ENCODE data around the gene SPINK2. TPM values are rescaled to one million over a fixed set of nuclear protein-coding genes. Genes with fewer than 3 reads are reported as not detected.

The SPINK2 gene, protein sequence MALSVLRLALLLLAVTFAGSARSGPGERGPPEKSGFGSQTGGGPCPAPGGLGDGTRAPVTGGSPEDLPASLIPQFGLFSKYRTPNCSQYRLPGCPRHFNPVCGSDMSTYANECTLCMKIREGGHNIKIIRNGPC
- under 1 TPM in 1 of 3 donors, not detected in 2; 0.49 TPM for polyA plus RNA-seq (ENCODE audit: insufficient read length in 3 of 3)

DNA sequence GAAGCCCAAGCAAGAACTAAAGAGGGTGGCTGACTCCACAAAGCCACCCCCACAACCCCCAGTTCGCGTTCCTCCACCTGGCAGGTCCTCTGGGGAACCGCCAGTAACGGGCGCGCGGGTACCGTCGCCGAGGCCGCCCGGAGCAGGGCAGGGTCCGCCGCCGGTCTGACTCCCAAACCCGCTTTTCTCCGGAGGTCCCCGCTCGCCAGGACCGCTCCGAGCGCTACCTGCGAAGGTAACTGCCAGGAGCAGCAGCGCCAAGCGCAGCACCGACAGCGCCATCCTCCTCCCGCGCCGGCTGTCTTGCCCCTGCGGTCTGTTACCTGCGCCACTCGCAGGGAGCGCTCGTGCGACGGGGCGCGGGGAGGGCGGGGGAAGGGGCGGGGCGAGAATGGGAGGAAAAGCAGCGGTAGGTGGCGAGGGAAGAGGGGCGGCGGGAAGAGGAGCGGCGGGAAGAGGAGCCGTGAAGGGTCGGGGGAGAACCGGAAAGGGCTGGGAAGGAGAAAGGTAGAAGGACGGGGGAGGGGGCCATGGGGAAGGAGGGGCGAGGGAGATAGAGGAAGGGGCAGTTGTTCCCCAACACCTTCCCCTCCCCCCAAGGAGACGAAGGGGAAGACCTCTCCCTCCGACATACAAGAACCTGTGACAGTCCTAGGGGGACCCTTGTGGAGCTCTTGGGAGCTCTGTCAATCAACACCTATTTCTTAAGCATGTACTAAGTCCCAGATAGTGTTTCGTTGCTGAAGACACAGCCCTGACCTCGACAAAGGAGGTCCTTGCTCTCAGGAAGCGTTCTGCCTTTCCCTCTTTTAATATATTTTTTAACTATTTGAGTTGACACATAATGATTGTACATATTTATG, at the start of gene SPINK2:
SPINK2 (minus strand) TSS at position 321 of the 863 bp plus-strand sequence; CDS start at position 282, 39 bp downstream.
- DNase-seq (ENCODE audit: low read depth in 3 of 3, low spot score in 2 of 3) = no peak

DNA sequence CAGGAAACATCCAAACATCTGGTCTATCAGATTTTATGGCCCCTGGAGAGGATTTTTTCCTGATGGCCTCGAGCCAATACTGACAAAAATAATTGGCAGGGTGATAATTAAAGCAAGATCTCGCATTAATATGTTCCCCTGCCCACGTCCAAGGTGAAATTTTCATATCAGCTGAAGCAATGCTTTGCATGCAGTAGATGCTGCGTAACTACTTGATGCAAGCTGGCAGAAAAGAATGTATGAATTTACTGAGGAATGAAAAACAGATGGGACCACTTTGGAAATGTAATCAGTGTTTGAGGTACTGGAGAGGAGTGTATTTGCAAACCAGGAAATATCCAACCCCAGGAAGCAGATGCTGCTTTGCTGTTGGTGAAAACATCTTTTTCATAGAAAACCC, 49.4 kb upstream of the SPINK2 start:
- DNase-seq (ENCODE audit: low read depth in 3 of 3, low spot score in 2 of 3) = no peak

DNA sequence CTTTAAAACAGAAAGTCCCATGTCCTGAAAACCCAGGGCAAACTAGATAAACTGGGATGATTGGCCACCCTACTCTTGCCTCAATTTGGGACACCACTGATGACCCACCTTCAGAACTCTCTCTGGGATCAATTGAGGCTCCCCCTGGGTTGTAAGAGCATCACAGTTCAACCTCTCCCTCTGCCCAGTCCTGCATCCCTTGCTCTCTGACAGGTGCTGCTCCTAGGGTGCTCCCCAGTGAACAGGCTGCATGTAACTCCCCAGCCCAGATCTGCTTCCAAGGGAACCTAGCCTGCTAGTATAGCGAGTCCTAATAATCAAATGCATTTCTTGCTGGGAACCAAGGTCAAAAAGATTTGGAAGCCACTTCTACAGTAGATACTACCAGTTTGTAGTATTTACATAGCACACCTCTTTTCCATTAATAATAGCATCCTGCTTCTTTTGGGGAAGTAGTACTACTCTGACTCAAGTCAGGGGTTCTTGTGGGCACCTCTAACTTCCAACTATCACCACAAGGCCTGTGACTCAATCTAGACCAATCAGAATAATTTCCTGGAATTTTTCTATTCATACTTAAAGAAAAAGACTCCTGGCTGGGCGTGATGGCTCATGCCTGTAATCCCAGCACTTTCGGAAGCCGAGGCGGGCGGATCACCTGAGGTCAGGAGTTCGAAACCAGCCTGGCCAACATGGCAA, 42.1 kb upstream of the SPINK2 start:
- DNase-seq (ENCODE audit: low read depth in 3 of 3, low spot score in 2 of 3) = no peak

DNA sequence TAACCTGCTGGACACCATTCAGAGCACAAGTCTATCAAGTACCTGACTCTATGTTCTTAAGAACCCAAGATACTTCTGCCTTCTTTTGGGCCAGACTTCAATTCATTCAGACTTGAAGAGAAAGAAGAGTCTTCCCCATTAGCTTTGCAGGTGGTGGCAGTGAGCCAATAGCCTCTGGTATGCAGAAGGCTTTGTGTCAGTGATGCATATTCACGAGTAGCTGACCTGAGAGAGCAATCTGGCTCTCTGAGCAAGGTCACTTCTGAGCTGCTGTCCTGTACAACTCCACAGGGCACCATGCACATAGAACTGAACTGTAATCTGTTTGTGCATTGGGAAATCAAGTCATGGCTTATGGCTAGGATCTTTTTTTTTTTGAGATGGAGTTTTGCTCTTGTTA, 39.9 kb upstream of the SPINK2 start:
- DNase-seq (ENCODE audit: low read depth in 3 of 3, low spot score in 2 of 3) = no peak

DNA sequence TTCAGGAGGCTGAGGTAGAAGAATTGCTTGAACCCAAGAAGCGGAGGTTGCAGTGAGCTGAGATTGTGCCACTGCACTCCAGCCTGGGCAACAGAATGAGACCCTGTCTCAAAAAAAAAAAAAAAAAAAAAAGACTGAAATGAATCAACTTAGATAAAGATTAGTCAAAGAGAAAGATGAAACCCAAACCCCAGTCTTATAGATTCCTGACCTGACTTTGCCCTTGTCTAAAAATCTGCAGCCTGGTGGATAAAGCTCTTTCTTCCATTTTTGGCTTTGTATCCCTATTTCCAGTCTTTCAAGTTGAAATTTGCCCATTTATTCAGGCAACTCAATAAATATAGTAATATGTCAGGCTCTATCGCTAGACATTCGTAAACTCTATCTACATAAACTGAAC, 39.3 kb upstream of the SPINK2 start:
- DNase-seq (ENCODE audit: low read depth in 3 of 3, low spot score in 2 of 3) = no peak

DNA sequence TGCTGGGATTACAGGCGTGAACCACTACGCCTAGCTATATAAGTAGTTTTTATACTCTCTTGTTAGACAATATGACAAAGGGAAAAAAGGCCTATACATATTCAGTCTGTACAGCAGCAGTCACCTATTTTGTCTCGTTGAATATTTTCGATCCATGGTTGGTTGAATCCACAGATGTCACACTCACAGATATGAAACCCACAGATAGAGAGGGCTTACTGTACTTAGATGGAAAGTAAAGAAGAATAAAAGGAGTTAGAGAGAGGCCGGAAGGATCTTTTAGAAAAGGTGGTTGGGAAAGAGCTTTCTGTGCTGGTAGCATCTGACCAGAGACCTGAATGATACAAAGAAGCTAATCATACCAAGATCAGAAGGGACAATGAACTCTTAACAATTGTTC, 38.3 kb upstream of the SPINK2 start:
- DNase-seq (ENCODE audit: low read depth in 3 of 3, low spot score in 2 of 3) = no peak

DNA sequence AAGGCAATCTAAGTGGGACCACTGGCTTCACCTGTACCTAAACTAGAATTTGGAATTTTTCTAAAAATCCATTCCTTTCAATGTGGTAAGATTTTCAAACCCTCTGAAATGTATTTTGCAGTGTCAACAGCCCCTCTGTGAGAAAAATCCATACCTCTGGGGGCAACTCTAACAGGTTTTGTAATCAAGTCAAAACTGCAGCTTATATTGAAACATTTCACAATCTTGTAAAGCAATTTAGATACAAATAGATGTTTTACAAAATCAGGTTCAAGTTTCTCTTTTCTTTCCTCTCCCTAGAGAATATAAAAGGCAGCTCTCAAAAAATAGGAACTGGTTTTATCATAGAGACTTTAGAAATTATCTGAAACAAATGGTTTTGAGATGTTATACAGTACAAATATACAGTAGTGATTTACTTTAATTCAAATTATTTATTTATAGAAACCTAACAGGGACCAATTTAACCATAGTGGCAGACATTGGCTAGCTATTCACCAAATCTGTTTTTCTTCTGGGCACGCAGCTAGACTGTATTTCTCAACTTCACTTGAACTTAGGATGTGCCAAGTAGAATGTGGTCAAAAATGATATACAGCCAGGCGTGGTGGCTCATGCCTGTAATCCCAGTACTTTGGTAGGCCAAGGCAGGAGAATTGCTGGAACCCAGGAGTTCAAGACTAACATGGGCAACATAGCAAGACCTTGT, 36.3 kb upstream of the SPINK2 start:
- DNase-seq (ENCODE audit: low read depth in 3 of 3, low spot score in 2 of 3) = no peak

DNA sequence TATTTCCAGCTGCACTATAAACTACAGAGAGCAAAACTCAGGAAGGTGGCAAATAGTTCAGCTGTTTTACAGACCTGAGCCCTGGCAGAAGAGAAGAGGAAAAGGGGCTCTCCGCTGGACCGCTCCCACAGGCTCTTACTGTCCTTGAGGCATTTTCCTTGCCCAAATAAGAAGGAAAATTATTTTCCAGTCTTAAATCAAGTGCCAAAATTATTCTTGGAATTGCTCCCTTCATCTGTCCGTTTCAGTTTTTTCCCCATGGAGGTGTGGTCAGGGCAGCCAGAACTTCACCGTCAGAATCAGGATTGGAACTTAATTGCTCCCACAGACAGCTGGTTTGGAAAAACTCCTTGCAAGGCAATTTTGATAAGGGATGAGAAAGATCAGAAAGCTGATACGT, 35.2 kb upstream of the SPINK2 start:
- no peak for DNase-seq (ENCODE audit: low read depth in 3 of 3, low spot score in 2 of 3)

DNA sequence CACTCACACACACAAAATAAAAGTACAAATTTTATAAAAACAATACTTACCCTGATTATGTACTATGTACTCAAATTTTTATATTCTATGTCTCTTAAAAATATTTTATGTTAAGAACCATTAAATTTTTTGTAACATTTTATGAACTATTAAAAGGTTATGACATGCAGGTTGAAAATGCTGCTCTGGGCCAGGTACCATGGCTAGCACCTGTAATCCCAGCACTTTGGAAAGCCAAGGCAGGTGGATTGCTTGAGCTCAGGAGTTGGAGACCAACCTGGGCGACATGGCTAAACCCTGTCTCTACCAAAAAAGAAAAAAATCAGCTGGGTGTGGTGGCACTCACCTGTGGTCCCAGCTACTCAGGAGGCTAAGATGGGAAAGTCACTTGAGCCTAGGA, 29.4 kb upstream of the SPINK2 start:
- no peak for DNase-seq (ENCODE audit: low read depth in 3 of 3, low spot score in 2 of 3)

DNA sequence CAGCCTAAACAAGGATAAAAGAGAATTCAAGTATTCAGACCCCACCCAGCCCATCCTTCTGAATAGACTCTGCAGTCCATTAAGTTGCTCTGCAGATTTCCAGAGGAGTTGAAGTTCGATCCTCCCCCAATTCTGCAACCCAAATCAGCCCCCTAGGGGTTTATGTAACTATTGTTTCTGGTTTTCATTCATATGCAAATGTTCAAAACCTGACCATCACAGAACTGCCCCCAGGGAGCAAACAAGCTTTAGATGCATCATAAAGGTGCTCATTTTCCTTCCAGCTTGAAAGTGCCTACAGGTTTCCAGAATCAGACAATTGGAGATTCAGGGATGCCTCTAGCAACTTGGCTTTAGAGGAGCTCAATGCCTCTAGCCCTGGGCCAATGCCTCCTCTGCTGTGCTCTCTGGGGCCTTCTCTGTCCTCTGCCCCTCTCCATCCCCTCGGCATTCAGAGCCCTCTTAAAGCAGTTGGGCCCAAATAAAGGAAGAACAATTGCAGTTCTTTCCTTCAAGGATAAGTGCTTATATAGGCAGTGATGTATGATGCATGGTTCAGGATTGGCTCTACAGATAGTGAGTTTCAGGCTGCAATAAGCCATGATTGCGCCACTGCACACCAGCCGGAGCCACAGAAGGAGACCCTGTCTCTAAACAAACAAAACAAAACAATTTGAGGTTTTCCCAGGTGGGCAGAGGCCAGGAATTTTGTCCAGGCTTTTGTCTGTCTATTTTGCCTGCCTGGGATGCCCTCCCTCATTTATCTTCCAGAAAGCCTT, 23.5 kb upstream of the SPINK2 start:
- DNase-seq (ENCODE audit: low read depth in 3 of 3, low spot score in 2 of 3) = no peak

DNA sequence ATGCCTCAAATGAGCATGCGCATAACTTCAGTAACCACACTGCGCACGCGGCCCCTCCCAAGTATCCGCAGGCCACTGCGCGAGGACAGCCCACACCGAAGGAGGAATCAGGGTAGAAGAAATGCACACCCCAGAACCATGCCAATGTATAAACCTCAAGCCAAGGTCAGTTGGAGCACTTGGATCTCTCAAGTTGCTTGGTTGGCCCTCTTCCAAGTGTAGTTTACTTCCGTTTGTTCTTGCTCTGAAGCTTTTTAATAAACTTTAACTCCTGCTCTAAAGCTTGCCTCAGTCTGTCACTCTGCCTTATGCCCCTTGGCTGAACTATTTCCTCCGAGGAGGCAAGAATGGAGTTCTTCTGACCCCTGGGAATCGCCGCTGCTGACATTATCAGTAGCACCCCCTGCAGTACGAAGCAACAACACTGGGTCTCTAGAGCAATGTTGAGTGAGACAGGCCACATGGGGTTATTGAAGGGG, 22.0 kb upstream of the SPINK2 start:
- no peak for DNase-seq (ENCODE audit: low read depth in 3 of 3, low spot score in 2 of 3)

DNA sequence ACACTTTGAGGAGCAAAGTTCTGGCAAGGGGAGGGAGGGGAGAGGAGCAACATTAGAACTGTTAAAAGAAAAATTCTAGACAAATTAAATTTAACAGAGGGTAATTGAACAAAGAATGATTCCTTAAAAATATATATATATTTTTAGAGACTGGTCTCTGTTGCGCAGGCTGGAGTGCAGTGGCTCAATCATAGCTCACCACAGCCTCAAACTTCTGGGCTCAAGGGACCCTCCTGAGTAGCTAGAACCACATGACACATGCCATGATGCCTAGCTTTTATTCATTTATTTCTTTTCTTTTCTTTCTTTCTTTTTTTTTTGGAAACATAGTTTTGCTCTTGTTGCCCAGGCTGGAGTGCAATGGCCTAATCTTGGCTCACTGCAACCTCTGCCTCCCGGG, 19.1 kb upstream of the SPINK2 start:
- no peak for DNase-seq (ENCODE audit: low read depth in 3 of 3, low spot score in 2 of 3)

DNA sequence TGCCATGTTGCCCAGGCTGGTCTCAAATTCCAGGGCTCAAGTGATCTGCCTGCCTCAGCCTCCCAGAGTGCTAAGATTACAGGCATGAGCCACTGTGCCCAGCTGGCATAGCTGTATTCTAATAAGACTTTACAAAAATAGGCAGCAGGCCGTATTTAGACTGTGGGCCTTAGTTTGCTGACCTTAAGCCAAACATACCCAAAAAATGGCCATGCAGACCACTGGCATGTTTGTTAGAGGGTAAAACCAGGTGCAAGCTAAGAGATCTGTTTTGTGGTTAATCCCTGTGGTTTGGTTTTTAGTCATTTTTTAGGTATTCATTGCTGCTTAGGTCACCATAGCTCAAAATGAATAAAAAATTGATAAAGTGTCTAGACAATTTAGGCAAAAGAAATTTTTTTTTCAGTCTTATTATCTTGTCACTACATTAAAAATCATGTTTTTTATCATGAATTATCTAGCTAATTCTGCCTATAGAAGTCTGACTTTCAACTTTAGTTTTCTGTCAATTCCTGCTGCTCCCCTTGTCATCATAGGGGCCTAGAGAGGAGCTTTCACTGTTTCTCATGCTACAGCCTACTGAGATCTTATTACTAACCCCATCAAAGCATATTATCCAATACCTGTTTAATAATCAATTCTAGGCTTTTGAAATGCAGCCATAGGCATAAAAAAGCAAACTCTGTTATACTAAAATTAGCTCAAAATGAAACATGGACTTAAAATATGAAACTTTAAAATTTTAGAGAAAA, 7.5 kb upstream of the SPINK2 start:
- no peak for DNase-seq (ENCODE audit: low read depth in 3 of 3, low spot score in 2 of 3)

DNA sequence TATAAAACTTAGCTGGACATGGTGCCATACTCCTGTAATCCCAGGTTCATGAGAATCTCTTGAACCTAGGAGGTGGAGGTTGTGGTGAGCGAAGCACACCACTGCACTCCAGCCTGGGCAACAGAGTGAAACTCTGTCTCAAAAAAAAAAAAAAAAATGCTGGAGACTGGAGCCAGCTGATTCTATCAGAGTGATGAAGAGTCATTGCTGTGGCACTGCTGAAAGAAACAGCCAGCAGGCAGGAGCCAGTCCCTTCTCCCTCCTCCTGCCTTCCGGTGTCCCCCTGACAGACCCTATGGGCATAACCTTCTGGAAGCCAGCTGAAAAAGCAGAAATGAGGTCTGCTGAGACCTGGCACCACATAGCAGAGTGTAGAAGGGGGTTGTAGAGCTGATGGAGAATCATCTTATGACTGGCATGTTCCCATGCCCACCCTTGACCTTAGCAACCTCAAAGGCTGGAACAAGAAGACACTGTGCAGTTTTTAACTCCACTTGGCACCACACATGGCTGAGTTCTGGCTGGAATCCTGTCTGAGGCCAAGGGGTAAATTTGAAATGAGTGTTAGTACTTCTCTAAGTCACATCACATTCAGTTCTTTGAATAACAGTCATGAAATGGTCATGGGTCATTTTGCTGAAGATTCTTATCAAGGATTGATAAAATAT, 2.6 kb upstream of the SPINK2 start:
- no peak for DNase-seq (ENCODE audit: low read depth in 3 of 3, low spot score in 2 of 3)

DNA sequence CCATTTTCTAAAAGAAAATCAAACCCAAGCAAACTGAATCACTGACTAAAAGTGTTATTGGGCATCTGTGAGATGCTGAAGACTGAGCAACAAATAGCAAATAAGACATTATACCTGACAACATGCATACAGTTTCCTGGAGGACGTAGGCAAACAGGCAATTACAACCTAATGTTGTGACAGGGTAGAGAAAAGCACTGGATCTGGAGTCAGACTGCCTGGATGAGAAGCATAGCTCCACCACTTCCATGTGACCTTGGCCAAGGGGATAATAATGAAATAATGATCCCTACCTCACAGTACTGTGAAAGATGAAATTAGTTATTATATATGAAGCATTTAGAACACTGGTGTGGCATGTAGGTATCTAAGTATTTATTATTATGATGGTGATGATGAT, 2.7 kb downstream of the SPINK2 start:
- no peak for DNase-seq (ENCODE audit: low read depth in 3 of 3, low spot score in 2 of 3)

DNA sequence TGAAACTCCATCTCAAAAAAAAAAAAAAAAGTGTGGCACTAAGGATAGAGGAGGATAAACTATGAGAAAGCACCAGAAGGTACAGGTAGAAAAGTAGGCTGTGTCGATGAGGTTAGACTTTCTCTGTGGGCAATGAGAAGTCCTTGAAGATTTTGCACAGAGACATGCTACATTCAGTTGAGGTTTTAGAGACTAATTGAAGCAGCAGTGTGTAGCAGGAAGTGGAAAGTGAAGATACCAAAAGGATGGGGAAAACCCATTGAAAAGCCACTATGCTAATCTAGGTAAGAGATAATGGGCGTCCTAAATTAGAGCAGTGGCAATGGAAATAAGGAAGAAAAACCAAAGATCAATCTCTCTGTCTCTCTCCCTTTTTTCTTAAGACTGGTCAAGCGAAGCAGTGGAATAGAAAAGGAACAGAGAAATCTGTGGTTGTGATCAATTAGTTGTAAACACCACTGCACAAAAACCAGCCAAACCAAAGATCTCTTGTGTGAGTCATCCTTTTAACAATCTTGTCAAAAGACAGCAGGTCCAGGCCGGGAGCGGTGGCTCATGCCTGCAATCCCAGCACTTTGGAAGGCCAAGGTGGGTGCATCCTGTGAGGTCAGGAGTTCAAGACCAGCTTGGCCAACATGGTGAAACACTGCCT, 3.5 kb downstream of the SPINK2 start:
- no peak for DNase-seq (ENCODE audit: low read depth in 3 of 3, low spot score in 2 of 3)

DNA sequence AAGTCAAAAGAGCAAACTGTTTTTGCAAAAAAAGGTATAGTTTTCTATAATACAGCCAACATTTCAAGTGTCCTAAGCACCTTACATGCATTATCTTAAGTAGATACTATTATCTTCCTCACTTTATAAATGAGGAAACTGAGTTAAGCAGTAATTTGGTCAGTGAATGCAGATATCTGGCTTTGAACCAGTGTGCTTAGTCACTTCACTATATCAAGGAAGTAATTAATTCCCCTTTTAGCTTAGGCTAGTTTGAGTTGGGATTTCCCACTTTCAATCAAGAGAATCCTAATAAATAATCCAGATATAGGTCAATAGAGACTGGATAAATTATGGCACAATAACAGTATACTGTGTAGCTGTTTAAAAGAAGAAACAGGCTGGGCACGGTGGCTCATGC, 14.8 kb downstream of the SPINK2 start:
- no peak for DNase-seq (ENCODE audit: low read depth in 3 of 3, low spot score in 2 of 3)

DNA sequence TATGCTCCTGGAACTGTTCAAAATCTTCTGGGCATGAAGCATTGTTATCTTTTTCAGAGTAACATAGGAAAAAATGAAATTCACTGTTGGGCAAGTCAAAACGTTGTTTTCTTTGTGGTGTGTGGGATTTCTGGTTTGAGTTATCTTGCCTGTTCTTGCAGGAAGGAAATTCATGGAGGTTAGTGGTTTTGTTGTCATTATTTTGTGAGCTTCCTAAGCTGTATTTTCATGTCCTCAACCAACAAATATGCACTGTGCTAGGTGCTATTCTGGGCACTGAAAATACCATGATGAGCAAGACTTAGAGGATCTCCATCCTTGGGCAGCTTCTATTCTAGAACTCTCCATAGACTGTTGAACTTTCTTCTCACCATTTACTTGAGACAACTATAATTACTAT, 16.9 kb downstream of the SPINK2 start:
- DNase-seq (ENCODE audit: low read depth in 3 of 3, low spot score in 2 of 3) = no peak
